Measurements from ENCODE around the gene OPCML.

GRCh38 chr11:132743601-132744000, 788.7 kb downstream of the OPCML start:
- no peak for TF ChIP-seq ZNF574 (CRISPR knock-in tag; IDR thresholded peaks at IDR 0.05)
- no peak for TF ChIP-seq CTCF (CRISPR knock-in tag; IDR thresholded peaks at IDR 0.05)
- TF ChIP-seq PRDM15 (CRISPR knock-in tag; IDR thresholded peaks at IDR 0.05): no peak
- TF ChIP-seq CREB1 (IDR thresholded peaks at IDR 0.05): no peak
- no peak for TF ChIP-seq CREB1 (CRISPR knock-in tag; IDR thresholded peaks at IDR 0.05)
- TF ChIP-seq ZFP1 (CRISPR knock-in tag; IDR thresholded peaks at IDR 0.05): no peak
- no peak for TF ChIP-seq ZBTB46 (CRISPR knock-in tag; IDR thresholded peaks at IDR 0.05; ENCODE audit: borderline replicate concordance)
- no peak for TF ChIP-seq ZNF878 (CRISPR knock-in tag; IDR thresholded peaks at IDR 0.05)
- no peak for TF ChIP-seq SMC3 (IDR thresholded peaks at IDR 0.05; ENCODE audit: low read length)
- TF ChIP-seq GABPB1 (CRISPR knock-in tag; IDR thresholded peaks at IDR 0.05): no peak
- no peak for TF ChIP-seq JUND (CRISPR knock-in tag; IDR thresholded peaks at IDR 0.05)
- no peak for TF ChIP-seq ZNF234 (CRISPR knock-in tag; conservative IDR thresholded peaks at IDR 0.05)
- TF ChIP-seq RXRA (CRISPR knock-in tag; IDR thresholded peaks at IDR 0.05): no peak
- TF ChIP-seq, protein P1, sequence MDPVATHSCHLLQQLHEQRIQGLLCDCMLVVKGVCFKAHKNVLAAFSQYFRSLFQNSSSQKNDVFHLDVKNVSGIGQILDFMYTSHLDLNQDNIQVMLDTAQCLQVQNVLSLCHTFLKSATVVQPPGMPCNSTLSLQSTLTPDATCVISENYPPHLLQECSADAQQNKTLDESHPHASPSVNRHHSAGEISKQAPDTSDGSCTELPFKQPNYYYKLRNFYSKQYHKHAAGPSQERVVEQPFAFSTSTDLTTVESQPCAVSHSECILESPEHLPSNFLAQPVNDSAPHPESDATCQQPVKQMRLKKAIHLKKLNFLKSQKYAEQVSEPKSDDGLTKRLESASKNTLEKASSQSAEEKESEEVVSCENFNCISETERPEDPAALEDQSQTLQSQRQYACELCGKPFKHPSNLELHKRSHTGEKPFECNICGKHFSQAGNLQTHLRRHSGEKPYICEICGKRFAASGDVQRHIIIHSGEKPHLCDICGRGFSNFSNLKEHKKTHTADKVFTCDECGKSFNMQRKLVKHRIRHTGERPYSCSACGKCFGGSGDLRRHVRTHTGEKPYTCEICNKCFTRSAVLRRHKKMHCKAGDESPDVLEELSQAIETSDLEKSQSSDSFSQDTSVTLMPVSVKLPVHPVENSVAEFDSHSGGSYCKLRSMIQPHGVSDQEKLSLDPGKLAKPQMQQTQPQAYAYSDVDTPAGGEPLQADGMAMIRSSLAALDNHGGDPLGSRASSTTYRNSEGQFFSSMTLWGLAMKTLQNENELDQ (CRISPR knock-in tag; IDR thresholded peaks at IDR 0.05; ENCODE audit: borderline replicate concordance): no peak

Measured in HepG2 (cell line).